HEK293T (cell line): Measurements from ENCODE around the gene DLG2.

Experiments used
- CTCF ChIA-PET: fragments of 350-600 bp; formaldehyde crosslinking; extraction: SDS; loops from one replicate; lab custom pipeline; 2021; ENCODE audit warnings: antibody characterized with exemption, inconsistent platforms; lab: Yijun Ruan, JAX
- POLR2A ChIA-PET: fragments of 350-600 bp; formaldehyde crosslinking; extraction: SDS; loops from one replicate; lab custom pipeline; 2020; ENCODE audit warnings: antibody characterized with exemption, inconsistent platforms; lab: Yijun Ruan, JAX
- DNase-seq: peaks from one replicate; pipeline ENCODE4 v3.0.0; 2012; ENCODE audit warnings: mixed read lengths; ENCODE audit errors: extremely low spot score
- ARNT ChIP-seq: fragments of 450-650 bp; IDR thresholded peaks from 2 replicates; pipeline ENCODE4 v1.6.1; 2017; ENCODE audit warnings: mild to moderate bottlenecking
- BHLHE40 ChIP-seq: fragments of 450-650 bp; IDR thresholded peaks from 2 replicates; pipeline ENCODE4 v1.6.1; 2016; ENCODE audit warnings: mild to moderate bottlenecking, moderate library complexity, borderline replicate concordance
- CTBP1 ChIP-seq: fragments of 450-650 bp; IDR thresholded peaks from 2 replicates; pipeline ENCODE4 v1.6.1; 2016; ENCODE audit warnings: borderline replicate concordance
- ELF4 ChIP-seq: fragments of 450-650 bp; IDR thresholded peaks from 2 replicates; pipeline ENCODE4 v1.6.1; 2017; ENCODE audit warnings: antibody characterized with exemption
- FOXA1 ChIP-seq: fragments of 450-650 bp; IDR thresholded peaks from 2 replicates; pipeline ENCODE4 v1.6.1; 2016; ENCODE audit warnings: mild to moderate bottlenecking
- FOXK2 ChIP-seq: fragments of 450-650 bp; IDR thresholded peaks from 2 replicates; pipeline ENCODE4 v1.6.1; 2016; ENCODE audit warnings: mild to moderate bottlenecking
- FOXM1 ChIP-seq: fragments of 450-650 bp; IDR thresholded peaks from 2 replicates; pipeline ENCODE4 v1.6.1; 2017; ENCODE audit warnings: mild to moderate bottlenecking, borderline replicate concordance
- HDGF ChIP-seq: fragments of 450-650 bp; IDR thresholded peaks from 2 replicates; pipeline ENCODE4 v1.6.1; 2017; ENCODE audit warnings: antibody characterized with exemption, borderline replicate concordance
- L3MBTL2 ChIP-seq: fragments of 450-650 bp; conservative IDR thresholded peaks from 2 replicates; pipeline ENCODE4 v1.6.1; 2016; ENCODE audit warnings: mild to moderate bottlenecking
- LEF1 ChIP-seq: fragments of 450-650 bp; IDR thresholded peaks from 2 replicates; pipeline ENCODE4 v1.6.1; 2017; ENCODE audit warnings: mild to moderate bottlenecking, borderline replicate concordance
- NFRKB ChIP-seq: fragments of 450-650 bp; IDR thresholded peaks from 2 replicates; pipeline ENCODE4 v1.6.1; 2016; ENCODE audit warnings: mild to moderate bottlenecking, moderate library complexity
- PKNOX1 ChIP-seq: fragments of 450-650 bp; IDR thresholded peaks from 2 replicates; pipeline ENCODE4 v1.6.1; 2016
- SP1 ChIP-seq: fragments of 450-650 bp; IDR thresholded peaks from 2 replicates; pipeline ENCODE4 v1.6.1; 2017
- SUZ12 ChIP-seq: fragments of 450-650 bp; IDR thresholded peaks from 2 replicates; pipeline ENCODE4 v1.6.1; 2016; ENCODE audit warnings: mild to moderate bottlenecking
- TARDBP ChIP-seq: fragments of 450-650 bp; IDR thresholded peaks from 2 replicates; pipeline ENCODE4 v1.6.1; 2016
- ZNF384 ChIP-seq: fragments of 450-650 bp; IDR thresholded peaks from 2 replicates; pipeline ENCODE4 v1.6.1; 2016

DLG2 gene

GRCh38 chr11:84720706-84721402, 906.3 kb downstream of the DLG2 start:
- POLR2A ChIA-PET, result no interaction called here
- no peak for DNase-seq
- CTCF ChIA-PET, result no interaction called here

GRCh38 chr11:84719935-84720577, 907.1 kb downstream of the DLG2 start:
- DNase-seq, result no peak
- CTCF ChIA-PET, result interaction anchor here (1.0 kb wide), 3 partner anchors 11 to 164 kb away, joined by 4 to 6 read pairs (median 4); no protein-coding TSS in a partner anchor
- TF ChIP-seq SP1 (no peak), CTBP1 (no peak), L3MBTL2 (no peak), NFRKB (no peak), ARNT (no peak), PKNOX1 (no peak), ZNF384 (no peak), FOXK2 (no peak)
- POLR2A ChIA-PET, result no interaction called here

More at GRCh38 chr11:84720706-84721402, 906.3 kb downstream of the DLG2 start:
- TF ChIP-seq ZNF384 (no peak), LEF1 (no peak), BHLHE40 (no peak), CTBP1 (no peak), FOXM1 (no peak), SP1 (no peak), ARNT (no peak), NFRKB (no peak), FOXA1 (no peak), L3MBTL2 (no peak), PKNOX1 (no peak), FOXK2 (no peak), ELF4 (no peak), TARDBP (no peak), SUZ12 (no peak), HDGF (no peak)

- CTCF ChIA-PET, result no interaction called here
- no peak for TF ChIP-seq LEF1
- TF ChIP-seq ARNT, result no peak
- TF ChIP-seq SUZ12, result no peak
- no peak for TF ChIP-seq L3MBTL2
- no peak for TF ChIP-seq FOXK2
- TF ChIP-seq TARDBP, result no peak
- TF ChIP-seq NFRKB, result no peak
- no peak for TF ChIP-seq FOXM1
- no peak for TF ChIP-seq ZNF384
- TF ChIP-seq BHLHE40, result no peak
- TF ChIP-seq HDGF, result no peak
- no peak for TF ChIP-seq PKNOX1
- no peak for TF ChIP-seq FOXA1
- TF ChIP-seq ELF4, result no peak
- no peak for TF ChIP-seq CTBP1
- no peak for TF ChIP-seq SP1
- peak; percentile 52 for DNase-seq
- POLR2A ChIA-PET, result no interaction called here
Measured at GRCh38 chr11:84714316-84714780, 912.8 kb downstream of the DLG2 start.

GRCh38 chr11:84691830-84692229, 935.3 kb downstream of the DLG2 start:
- CTCF ChIA-PET, result no interaction called here
- POLR2A ChIA-PET, result no interaction called here

DNA sequence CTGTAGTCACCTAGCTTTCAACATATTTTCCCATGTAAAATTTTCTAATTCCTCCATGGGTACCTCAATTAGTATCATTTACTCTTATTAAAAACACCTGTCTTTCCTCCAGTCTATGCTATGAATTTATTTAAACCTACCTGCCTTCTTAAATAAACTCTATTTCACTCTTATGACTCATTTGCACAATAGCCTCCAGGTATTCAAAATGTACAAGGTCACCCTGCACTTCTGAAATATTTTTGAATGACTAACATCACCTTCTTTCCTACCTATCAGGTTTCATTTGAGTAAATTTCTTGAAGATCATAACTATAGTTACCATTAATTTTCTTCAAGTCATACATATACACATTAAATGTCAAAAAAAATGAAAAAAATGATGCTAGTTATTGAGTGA, 939.7 kb downstream of the DLG2 start:
- POLR2A ChIA-PET, result no interaction called here
- CTCF ChIA-PET, result no interaction called here
- TF ChIP-seq PKNOX1, result no peak
- TF ChIP-seq LEF1, result no peak
- no peak for TF ChIP-seq CTBP1
- no peak for TF ChIP-seq ELF4
- no peak for TF ChIP-seq FOXK2
- no peak for TF ChIP-seq ZNF384
- no peak for DNase-seq

More at GRCh38 chr11:84691830-84692229, 935.3 kb downstream of the DLG2 start:
- no peak for DNase-seq
- TF ChIP-seq ZNF384 (no peak), ARNT (no peak), TARDBP (no peak), ELF4 (no peak), FOXK2 (no peak), FOXA1 (no peak), HDGF (no peak), BHLHE40 (no peak)
